GM21528 (cell line): ENCODE results near the gene SLC35F3.
"Not testable (repeated sequence)": the region's sequence is repeated elsewhere in the genome, so short reads cannot be mapped to it uniquely, and the experiment has no call there.

ENCODE experiments used
- ATAC-seq: cut with Tn5 transposase; IDR thresholded peaks from one replicate; pipeline ENCODE4 v1.9.1; 2021; ENCODE audit warnings: mild to moderate bottlenecking, moderate library complexity; ENCODE audit not compliant: unreplicated experiment, low FRiP score

The SLC35F3 gene

GRCh38 chr1:234173968-234174367 lies 269.5 kb downstream of the SLC35F3 start:
- no peak for ATAC-seq

- no peak for ATAC-seq
Observed at GRCh38 chr1:234175363-234175762, 270.9 kb downstream of the SLC35F3 start.

DNA sequence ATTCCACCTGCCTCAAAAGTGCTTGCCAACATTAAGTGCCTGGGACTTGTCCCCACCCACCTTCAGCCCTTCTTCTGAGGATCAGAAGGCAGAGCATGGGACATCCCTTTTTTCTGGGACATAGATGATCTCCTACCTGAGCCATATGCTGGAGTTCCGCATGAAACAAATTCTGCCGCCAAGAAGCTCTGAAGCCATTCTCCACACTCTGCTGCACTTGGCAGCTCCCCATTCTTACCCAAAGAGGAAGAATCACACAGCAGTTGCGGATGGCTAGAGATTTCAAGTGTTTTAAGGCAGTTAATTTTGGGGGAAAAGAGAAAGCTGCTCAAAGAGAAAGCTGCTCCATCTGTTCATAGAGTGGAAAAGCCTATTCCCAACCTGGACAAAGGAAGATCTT lies 271.5 kb downstream of the SLC35F3 start:
- ATAC-seq, result no peak

DNA sequence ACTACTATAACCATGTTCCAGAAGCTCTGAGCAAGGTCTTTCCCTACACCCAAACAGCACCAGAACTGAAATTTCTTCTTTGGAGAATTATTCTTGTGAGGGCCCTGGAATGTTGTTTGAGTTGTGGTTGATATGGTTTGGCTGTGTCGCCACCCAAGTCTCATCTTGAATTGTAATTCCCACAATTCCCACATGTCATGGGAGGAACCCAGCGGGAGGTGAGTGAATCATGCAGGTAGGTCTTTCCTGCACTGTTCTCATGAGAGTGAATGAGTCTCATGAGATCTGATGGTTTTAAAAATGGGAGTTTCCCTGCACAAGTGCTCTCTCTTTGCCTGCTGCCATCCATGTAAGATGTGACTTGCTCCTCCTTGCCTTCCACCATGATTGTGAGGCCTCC lies 272.4 kb downstream of the SLC35F3 start:
- ATAC-seq, result not testable (repeated sequence)

DNA sequence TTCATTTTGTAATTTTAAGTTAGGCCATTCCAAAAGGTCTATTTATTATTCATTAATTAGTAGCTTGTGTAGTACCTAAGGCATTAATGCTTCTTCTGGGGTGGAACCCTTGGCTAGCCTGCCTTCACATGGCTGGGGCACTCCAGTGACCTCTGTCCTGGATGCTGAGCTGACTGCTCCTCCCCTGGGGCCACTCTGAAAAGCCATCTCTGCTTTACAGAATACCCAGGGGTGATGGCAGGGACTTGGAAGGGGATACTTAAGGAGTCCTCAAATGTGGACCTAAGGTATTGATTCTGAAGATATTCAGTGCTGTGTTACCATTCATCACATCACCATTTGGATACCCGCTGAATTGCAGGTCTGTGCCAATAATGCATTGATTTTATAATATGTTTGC lies 281.0 kb downstream of the SLC35F3 start:
- ATAC-seq, result no peak

GRCh38 chr1:234186037-234186688 lies 281.7 kb downstream of the SLC35F3 start:
- no peak for ATAC-seq

DNA sequence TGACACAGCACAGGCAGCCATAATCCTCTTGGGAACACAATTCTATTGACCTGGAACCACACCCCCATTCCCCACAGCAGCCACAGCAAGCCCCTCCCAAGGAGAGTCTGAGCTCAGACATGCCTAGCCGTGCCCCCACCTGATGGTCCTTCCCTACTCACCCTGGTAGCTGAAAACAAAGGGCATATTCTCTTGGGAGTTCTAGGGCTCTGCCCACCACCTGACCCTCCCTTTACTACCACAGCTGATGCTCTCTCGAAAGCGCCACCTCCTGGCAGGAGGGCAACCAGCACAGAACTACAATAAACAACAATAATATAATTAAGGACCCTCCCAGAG lies 283.9 kb downstream of the SLC35F3 start:
- no peak for ATAC-seq

DNA sequence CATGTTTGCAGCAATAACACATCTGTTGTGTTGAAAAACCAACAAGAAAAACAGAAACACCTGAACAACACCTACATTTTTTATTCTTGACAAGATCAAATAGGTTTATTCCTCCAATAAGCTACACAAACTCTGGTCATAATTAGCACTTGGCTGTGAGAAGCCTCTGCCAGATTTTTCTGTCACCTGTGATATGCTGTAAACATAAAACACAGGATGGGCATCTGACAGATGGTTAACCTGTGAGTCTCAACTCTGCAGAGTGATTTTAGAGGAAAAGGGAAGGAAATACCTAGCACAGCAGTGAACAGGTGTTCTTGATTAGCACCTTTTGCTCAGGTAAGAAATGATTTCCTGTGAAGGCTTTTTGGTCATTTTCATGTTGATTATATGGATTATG lies 293.4 kb downstream of the SLC35F3 start:
- no peak for ATAC-seq

DNA sequence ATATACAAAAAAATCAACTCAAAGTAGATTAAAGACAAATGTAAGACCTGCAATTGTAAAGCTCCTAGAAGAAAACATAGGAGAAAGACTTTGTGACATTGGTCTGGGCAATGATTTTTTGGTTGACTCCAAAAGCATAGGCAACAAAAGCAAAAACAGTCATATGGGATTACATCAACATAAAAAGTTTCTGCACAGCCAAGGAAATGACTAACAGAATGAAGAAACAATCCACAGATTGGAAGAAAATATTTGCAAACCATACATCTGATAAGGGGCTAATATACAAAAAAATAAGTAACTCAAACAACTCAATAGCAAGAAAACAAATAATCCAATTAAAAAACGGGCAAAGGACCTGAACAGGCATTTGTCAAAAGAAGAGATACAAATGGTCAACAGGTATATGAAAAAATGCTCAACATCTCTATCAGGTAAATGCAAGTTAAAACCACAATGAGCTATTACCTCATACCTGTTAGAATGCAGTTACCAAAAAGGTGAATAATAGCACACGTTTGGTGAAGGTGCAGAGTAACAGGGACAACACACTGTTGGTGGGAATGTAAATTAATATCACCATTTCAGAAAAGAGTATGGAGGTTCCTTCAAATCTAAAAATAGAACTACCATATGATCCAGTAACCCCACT lies 295.1 kb downstream of the SLC35F3 start:
- ATAC-seq, result no peak

GRCh38 chr1:234200566-234200965 lies 296.1 kb downstream of the SLC35F3 start:
- no peak for ATAC-seq

DNA sequence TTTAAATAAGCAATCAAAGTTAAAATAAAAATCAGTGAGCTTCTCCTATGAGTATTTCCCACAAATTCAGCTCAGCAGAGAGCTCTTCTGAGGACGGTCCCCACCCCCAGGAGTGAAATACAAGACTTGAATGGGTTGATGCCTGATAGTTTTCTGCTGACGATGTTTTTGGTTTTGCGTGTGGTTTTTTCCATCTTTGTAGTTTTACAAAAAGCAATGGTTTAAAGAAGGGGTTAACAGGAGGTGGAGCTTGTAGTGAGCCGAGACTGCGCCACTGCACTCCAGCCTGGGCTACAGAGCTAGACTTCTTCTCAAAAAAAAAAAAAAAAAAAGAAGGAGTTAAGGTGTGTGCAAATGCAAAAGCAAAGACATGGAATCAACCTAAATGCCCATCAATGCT lies 297.1 kb downstream of the SLC35F3 start:
- no peak for ATAC-seq

DNA sequence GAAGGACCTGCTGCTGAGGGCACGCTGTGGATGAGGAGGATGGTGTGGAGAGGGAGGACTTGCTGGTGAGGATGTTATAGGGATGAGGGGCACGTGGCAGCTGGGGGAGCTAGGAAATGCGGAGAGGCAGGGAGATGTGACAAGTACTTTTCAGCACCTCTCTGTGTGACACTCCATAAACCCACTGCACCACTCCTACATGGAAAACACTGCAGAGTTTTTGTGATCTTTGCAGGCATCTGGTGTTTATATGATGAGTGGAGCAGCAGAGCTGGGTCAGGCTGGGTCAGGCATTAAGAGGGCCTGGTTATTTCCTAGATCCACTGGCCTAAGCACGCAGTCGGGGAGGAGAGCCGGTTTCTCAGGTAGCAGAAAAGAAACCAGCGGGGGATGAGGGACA lies 301.5 kb downstream of the SLC35F3 start:
- ATAC-seq, result no peak

GRCh38 chr1:234206651-234207284 lies 302.3 kb downstream of the SLC35F3 start:
- ATAC-seq, result no peak

DNA sequence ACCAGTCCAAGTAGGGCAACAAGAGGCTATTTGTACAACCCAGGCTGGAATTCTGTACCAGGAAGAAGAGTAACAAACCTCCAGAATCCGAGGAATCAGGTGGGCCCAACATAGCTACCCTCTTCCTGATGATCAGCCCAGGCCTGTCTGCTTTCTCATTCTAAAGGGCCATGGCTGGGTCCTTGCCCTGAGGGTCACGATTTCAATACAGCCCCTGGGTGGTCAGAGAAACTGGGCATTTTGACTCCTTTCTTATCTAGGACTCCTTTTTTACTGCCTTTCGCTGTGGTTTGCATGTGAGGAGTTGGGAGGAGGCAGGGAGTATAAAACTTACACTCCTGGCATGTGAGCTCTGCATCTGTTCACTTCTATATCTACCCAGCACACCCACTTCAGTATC lies 303.9 kb downstream of the SLC35F3 start:
- ATAC-seq, result no peak

- no peak for ATAC-seq
Observed at GRCh38 chr1:234208791-234209190, 304.3 kb downstream of the SLC35F3 start.

- ATAC-seq, result not testable (repeated sequence)
Observed at GRCh38 chr1:234210429-234210828, 306.0 kb downstream of the SLC35F3 start.

- not testable (repeated sequence) for ATAC-seq
Observed at GRCh38 chr1:234211855-234212254, 307.4 kb downstream of the SLC35F3 start.

- ATAC-seq, result peak; percentile 53
Observed at GRCh38 chr1:234212764-234213657, 308.5 kb downstream of the SLC35F3 start.

DNA sequence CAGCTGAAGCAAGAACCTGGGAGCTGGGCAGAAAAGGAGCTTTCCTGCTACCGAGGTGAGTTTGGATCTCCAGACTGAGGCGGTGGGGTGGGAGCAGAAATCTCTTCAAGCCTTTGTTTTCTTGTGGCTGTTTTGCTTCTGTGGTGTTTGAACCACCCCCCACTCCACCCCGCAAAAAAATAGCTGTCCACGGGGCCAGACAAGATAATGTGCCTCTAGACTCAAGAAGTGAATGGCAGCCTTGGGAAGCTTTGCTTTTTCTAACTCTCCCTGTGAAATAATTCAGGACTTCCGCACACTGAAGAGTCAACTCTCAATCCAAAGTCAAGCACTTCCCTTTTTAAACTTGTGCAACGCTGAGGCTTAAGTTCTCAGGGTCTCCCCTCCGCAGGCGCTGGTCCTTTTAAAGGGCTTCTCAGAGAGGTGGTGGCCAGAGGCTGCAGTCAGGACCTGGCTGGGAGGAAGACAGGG lies 309.2 kb downstream of the SLC35F3 start:
- ATAC-seq, result peak; percentile 23

- peak; percentile 50 for ATAC-seq
Observed at GRCh38 chr1:234214129-234214910, 309.8 kb downstream of the SLC35F3 start.
